Sigmoid colon (tissue), 4 donors: ENCODE results near the gene SELENOV.
"Not testable (repeated sequence)": the region's sequence is repeated elsewhere in the genome, so short reads cannot be mapped to it uniquely, and the experiment has no call there.

Experiments used
- CTCF ChIP-seq, 4 experiments: fragments of 450-650 bp in 3 of 4; fragments of 200-600 bp in 1 of 4; IDR thresholded peaks; one replicate each; pipeline ENCODE4 v1.5.1; 2016 to 2019; ENCODE audit warnings: antibody characterized with exemption in 4 of 4, mild to moderate bottlenecking in 3 of 4, moderate library complexity in 2 of 4
- POLR2AphosphoS5 ChIP-seq, 4 donors: sonication (generic); formaldehyde crosslinking; IDR thresholded peaks; one replicate each; pipeline ENCODE4 v1.6.1; 2017; ENCODE audit warnings: antibody characterized with exemption in 4 of 4

- TF ChIP-seq CTCF, POLR2AphosphoS5 (IDR thresholded peaks at IDR 0.05): not testable (repeated sequence)
These were observed 35.6 kb upstream of the SELENOV start for GRCh38 chr19:39479319-39479801.
